HG03095 (cell line): ENCODE data around the gene MPL.

Experiments
- ATAC-seq: cut with Tn5 transposase; IDR thresholded peaks from one replicate; pipeline ENCODE4 v1.9.1; 2021; ENCODE audit warnings: moderate library complexity; ENCODE audit not compliant: unreplicated experiment

The MPL gene

DNA sequence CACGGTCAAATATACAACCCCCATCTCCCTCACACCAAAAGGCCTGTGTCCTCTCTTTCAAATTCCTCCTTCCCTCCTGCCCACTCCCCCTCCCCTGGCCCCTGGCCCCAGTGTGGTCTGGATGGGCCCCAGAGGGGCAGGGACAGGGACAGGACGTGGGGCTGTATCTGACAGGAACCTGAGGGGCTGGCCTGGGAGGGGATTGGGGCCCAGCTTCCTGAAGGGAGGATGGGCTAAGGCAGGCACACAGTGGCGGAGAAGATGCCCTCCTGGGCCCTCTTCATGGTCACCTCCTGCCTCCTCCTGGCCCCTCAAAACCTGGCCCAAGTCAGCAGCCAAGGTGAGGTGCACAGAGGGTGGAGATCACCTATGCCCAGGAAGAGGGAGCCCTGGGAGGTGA lies at the start of gene MPL:
Gene MPL (plus strand): TSS at position 231 of the 400 bp plus-strand sequence. CDS start 31 bp downstream, at position 262.
- ATAC-seq, result no peak

DNA sequence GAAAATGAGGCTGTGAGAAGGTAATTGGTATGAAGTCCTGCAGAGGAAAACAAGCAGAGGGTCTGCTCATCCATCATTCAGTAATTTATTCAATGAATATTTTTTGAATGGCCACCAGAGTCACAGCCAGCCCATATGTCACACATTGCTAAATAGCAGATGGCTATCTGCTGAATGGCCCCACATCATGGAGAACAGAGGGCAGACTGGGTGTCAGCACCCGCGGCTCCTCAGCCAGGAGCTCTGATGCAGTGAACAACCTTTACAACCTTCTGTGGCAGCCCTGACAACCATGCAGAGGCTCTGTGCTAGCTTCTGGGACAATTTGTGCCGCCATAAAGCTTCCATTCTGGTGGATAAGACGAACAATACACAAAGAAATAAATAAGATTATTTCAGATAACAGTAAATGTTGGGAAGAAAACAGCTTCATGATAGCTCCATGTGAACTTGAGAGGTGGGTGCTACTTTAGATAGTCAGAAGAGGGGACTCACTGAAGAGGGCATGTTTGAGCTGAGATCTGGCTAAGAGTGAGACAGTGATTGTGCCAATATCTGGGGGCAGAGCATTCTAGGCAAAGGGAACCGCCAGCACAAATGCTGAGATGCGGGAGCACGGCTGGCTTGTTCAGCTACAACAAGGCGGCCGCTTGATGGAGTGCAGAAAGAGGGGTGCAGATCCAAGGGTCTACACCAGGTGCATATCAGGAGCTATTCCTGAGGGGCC lies 49.4 kb upstream of the MPL start:
- ATAC-seq, result no peak

DNA sequence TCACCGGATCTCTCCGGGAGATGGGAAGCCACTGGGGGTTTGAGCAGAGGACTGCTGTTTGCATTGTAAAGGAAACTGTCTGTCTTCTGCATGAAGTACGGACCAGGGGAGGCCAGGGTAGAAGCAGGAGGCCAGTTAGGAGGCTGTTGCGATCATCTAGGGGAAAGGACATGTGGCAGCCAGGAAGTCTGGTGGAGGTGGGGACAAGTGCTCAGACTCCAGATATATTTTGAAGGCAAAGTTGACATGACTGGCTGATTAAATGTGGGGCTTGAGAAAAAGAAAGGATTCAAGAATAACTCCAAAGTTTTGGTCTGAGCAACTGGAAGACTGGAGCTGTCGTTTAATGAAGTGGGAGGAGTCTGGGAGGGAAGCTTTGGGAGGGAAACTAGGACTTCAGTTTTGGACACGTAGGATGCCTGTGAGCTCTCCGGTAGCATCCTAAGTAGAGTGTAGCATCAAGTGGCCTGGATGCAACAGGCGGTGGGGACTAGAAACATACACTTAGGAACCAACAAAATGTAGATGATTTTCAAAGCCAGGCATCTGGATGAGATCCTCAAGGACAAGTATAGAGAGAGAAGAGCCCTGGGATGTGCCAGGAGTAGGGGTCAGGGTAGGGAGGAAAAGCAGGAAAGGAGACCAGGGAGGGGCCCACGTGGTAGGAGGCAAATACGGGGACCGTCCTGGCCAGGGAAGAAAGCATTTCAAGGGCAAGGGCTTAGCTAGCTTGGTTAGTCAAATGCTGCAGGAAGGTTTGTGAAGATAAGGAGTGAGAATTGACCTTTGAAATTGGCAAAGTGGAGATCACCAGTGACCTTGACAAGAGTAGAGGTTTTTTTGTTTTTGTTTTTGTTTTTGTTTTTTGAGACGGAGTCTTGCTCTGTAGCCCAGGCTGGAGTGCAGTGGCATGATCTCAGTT lies 48.6 kb upstream of the MPL start:
- ATAC-seq, result no peak

DNA sequence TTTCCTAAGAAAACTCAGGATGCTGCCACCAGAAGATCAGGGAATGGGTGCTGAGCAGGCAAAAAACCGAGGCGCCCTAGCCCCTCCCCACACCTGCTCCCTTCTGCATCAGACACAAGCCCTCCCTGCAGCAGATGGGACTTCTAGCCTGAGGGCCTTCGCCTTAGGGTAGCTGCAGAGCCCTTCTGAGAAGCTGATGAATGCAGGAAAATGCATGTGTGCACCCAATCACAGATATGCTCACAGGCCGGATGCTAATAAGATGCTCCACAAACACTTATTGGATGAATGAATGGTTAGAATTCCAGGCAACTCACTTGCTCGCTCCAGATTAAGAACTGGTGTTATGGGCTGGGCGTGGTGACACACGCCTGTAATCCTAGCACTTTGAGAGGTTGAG lies 45.4 kb upstream of the MPL start:
- no peak for ATAC-seq

DNA sequence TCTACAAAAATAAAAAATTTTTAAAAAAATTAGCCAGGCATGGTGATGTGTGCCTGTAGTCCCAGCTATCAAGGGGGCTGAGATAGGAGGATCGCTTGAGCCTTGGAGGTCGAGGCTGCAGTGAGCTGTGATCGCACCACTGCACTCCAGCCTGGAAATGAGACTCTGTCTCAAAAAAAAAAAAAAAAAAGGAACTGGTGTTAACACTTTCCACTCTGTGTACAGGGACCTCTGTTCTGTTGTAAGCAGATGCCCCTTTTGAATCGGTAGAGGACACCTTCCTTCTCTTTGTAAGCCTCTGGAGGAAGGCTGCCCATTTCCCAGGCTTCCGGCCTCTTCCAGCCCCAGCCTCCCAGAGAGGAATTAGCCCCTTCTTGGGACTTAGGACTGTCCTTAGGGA lies 44.9 kb upstream of the MPL start:
- no peak for ATAC-seq

DNA sequence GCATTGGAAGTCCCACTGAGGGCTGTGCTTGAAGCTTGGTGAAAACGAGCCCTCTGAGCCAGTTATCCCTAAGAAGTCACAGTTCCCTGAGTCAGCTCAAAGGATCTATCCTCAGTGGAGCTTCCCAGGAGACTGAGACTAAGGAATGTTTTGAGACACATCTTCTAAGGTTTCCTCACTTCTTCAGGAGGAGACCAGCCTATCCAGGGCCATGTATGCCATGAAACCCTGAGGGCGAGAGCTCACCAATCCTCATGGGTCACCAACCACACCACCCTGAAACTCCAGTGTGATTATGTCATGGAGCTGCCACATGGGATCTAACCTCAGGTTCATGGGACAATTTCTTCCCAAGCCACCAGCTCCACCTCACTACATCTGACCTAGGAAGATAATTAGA lies 44.4 kb upstream of the MPL start:
- no peak for ATAC-seq

DNA sequence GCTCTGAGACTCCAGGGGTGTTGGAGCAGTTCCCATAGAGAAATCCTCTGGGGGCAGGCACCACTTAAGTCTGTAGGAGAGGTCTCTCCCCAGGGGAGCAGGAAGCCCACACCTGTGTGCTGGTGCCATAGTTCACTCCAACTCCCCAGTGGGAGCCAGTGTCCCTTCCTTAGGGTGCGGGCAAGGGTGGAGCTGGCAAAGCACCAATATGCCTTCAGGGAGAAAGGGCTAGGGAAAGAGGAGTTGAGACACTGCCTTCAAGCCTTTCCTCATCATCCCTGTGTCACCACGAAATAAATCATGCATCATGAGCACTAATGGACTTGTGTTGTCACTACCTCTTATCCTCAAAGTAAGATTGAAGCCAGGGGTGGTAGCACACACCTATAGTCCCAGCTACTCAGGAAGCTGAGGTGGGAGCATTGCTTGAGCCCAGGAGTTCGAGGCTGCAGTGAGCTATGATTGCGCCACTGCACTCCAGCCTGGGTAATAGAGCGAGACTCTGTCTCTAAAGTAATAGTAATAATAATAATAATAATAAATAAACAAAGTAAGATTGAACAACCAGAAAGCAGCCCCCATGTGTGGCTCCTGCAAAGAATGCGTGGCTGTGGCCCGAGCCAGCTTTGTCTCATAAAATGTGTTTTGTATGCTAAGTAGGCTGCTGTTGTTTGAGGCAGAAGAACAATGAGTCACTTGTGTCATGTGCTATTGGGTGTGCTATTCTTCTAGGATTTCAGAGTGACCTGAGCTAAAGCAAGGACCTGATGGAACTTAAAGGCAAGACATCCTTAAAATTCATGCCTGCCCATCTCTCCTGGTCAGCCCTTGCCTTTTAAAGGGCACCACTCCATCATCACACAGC lies 43.5 kb upstream of the MPL start:
- ATAC-seq, result no peak

DNA sequence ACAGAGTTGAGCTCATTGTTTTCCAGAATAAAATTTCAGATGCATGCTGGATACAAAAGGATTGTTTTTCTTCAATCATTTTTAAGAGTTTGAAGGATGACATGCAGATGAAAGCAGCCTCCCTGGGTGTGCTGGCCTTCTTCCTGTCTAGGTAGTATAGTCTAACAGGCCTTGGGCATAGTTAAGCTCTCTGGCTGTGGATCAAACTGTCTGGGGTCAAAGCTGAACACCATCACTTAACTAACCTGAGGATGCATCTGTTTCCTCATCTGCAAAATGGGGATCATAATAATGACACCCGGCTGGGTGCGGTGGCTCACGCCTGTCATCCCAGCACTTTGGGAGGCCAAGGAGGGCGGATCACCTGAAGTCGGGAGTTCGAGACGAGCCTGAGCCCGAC lies 42.9 kb upstream of the MPL start:
- no peak for ATAC-seq

DNA sequence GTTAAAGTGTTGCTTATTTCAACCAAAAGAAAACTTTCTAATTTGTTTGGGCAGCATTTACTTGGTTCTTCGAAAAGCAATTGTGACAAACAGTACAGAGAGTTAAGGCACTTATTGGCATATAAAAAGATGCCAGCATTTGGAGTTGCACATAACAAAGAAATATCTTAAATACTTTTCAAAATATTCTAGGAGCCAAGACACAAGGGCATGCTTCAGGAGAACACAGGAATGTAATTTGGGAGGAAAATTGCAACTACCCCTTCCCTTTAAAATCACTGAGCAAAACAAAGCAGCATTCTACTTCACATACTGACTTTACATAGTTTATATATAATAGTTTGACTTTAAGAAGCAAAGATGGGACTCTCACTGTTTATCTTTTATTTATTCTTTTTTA lies 41.4 kb upstream of the MPL start:
- no peak for ATAC-seq

DNA sequence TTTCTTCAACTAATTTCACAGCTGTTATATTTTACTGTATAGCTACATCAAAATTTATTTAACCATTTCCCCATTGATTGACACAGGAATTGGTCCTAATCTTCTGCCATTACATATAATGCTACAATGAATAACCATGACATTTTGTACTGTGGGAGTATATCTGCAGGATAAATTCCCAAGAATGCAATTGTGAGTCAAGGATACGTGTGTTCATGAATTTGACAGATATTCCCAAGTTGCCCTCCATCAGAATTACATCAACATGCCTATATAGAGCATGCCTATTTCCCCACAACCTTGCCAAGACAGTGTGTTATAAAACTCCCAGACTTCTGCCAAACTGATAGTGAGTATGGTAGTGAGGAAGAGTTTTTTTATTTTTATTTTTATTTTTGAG lies 39.6 kb upstream of the MPL start:
- no peak for ATAC-seq

DNA sequence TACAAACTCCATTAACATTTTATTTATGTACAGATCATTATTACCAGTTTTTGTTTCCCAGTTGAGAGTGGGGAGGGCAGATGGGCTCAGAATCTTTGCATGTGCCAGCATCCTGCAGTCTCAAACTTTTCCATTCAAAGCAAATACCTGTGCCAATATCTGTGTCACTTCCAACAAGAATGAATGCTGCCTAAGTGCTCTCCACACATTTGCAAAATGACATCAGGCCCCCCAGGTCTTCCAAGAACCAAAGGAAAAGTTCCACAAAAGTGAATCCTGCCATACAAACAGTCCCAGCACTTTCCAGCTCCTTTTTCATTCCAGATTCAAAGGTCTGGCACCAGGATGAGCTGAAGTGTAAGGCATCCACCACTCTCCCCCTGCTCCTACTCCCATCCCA lies 38.5 kb upstream of the MPL start:
- ATAC-seq, result no peak

DNA sequence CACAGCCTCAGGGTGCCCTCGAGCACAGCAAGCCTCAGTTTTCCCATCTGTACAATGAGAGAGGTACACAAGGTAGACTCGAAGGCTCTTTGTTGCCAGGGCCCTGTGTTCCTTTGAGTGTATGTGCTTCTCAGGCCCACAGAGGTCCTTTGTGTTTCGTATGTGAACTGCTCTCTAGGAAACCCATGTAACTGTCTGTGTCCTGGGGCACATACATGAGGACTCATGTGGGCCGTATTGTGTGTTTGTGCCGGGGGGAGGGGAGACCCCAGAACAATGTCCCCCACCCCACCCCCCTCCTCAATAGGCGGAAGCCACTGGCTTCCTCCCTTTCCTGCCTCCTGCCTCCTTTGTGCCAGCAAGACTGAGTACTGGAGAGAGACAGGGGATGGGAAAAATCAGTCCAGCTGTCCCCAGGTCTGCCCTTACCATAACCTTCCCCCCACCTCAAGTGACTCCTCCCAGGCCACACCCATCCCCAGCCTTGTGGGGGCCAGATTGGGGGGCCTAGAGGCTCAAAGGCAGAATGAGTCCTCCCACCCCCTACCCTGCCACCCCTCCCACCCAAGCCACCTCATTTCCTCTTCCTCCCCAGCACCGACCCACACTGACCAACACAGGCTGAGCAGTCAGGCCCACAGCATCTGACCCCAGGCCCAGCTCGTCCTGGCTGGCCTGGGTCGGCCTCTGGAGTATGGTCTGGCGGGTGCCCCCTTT lies 37.1 kb upstream of the MPL start, which contains the start of gene TIE1:
Gene TIE1 (plus strand): TSS at position 605 of the 717 bp plus-strand sequence. CDS start 90 bp downstream, at position 695.
- ATAC-seq, result no peak

DNA sequence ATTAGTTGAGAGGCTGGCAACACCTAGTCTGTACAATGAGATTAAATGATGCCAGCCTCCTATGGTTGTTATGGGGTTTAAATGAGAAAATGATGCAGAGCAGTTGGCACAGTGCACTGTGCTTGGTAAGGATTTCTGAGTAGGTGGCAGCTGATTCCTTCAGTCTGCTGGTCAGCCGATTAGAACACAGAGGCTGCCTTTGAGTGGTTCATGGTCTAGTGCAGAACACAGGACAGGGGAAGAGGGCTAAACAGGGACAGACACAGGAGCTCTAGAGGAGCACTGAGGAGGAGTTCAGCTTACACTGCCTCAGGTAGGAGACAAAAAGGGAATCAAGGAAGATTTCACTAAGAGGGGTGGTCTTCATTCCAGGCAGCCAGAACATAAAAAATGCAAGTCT lies 35.4 kb upstream of the MPL start:
- no peak for ATAC-seq

DNA sequence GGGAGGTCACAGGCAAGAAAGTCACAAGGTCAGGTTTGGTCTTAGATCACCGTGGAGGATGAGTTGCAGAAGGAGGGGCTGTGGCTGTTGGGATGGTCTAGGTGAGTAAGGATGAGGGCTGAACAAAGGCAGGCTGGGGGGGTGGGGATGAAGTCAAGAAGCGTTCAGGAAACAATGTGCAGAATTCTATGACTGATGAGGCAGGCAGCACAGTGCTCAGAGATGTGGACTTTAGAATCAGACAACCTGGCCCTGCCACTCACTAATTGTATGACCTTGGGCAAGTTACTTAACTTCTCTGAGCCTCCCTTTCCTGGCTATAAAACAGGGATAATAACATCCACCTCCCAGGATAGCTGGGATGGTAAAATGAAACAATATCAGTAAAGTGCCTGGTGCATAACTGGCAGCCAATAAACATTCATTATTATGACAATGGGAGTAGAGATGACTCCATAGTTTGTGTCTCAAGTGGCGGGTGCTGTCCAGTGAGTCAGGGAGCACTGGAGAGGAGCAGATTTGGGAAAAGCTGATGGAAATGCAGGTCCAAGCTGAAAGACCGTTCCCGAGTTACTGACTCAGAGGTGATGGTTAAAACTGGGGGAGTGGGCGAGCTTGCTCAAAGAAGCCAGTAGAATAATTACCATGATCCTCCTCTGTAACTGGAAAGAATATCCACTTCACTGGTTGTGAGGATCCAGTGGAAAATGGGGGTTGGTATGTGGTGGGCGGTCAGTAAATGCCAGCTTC lies 34.7 kb upstream of the MPL start:
- no peak for ATAC-seq

DNA sequence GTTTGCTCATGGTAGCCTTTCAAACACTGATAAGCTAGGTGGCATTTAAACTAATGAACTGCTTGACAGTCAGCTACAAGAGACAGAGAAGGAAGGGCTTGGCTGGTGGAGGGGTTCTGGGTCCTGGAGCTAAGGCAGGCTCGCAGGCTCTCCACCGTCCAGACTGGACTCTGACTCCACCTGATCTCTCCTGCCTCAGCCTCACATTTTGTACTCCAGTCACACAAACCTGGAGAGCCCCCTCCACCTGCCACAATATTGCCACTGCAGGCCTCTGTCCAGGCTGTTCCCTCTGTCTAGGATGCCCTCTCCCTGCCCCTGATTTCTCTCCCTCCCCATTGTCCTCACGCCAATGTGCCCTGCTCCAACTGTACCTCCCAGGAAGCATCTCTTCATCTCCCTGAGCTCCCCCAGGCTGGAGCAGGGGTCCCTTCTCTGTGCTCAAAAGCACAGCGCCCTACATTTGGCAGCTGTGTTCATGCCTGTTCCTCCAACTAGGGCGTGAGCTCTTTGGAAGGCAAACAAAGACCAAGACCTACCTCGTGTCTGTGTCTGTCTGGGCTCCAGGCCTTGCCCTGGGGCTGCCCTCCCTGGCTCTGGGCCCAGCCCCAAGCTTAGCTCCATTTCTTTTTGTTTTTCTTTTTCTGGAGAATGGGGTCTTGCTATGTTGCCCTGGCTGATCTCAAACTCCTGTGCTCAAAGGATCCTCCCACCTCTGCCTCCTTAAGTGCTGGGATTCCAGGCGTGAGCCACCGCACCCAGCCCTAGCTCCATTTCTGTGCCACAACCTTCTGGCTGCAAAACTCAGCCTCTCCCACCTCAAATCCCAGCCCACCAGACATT lies 33.9 kb upstream of the MPL start:
- no peak for ATAC-seq

DNA sequence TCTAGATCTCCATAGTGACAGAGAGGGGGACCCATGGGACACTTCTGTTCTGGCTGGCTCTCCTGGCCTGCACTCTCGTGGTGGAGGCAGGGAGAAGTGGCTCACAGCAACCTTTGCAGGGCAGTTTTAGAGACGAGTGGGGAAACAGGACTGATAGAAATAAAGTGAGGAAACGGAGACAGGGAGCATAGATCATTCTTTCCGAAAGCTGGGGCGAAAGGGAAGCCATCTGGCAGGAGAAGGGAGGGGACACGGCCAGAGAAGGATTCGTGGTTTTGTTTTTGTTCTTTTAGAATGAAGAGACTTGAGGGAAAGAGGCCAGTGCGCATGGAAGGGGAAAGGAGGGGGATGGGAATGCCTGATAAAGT lies 33.3 kb upstream of the MPL start:
- no peak for ATAC-seq

DNA sequence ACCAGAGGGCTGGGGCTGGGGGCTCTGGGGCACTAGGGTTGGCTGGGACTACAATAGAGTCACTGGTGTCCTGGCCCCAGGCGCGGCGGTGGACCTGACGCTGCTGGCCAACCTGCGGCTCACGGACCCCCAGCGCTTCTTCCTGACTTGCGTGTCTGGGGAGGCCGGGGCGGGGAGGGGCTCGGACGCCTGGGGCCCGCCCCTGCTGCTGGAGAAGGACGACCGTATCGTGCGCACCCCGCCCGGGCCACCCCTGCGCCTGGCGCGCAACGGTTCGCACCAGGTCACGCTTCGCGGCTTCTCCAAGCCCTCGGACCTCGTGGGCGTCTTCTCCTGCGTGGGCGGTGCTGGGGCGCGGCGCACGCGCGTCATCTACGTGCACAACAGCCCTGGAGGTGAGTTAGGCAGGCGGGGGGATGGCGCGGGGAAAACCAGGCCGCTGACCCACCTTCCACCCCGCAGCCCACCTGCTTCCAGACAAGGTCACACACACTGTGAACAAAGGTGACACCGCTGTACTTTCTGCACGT lies 32.8 kb upstream of the MPL start:
- ATAC-seq, result no peak

DNA sequence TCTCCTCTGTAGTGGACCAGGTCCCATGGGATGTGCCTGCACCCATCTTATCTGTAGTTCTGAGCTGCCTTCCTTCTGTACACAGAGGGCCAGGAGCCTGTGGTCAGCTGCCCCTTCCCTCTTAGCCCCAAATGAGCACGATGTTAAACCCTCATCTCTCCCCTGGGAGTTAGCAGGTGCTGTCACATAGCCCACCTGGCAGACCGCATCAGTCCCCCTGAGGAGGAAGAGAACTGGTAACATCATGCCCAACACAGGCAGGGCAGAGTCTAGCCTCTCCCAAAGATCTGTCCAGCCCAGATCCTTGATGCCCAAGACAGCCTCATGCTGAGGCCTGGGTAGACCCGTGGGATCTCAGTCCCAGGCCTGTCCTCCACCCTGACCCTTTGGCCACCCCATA lies 32.2 kb upstream of the MPL start:
- no peak for ATAC-seq
